GM12864 (cell line): ENCODE data around the gene SIN3A.
A peak's percentile ranks its signal among the peaks of the same experiment; 100 is the strongest.

Experiments
- DNase-seq: peaks from one replicate; pipeline ENCODE4 v3.0.0-alpha.2; 2011; ENCODE audit warnings: low read depth
- H3K4me3 ChIP-seq: 2 replicates; pipeline ENCODE4 v1.5.1; 2011; ENCODE audit warnings: mild to moderate bottlenecking, low read depth, low read length, control low read depth
- CTCF ChIP-seq: IDR thresholded peaks from 2 replicates; pipeline ENCODE4 v1.5.1; 2011; ENCODE audit warnings: low read depth, mild to moderate bottlenecking, moderate library complexity, low read length, control low read depth, inconsistent platforms; ENCODE audit errors: missing control alignments

Gene SIN3A

GRCh38 chr15:75367406-75367912, 84.0 kb downstream of the SIN3A start:
- peak overlapping the region; percentile 72 for H3K4me3 ChIP-seq
- TF ChIP-seq CTCF: no peak
- DNase-seq: no peak

GRCh38 chr15:75367006-75367405, 84.5 kb downstream of the SIN3A start:
- TF ChIP-seq CTCF: no peak
- H3K4me3 ChIP-seq: peak overlapping the region; percentile 72; the same call in 1 of the 2 replicates
- no peak for DNase-seq

GRCh38 chr15:75366163-75366562, 85.3 kb downstream of the SIN3A start:
- no peak for TF ChIP-seq CTCF
- H3K4me3 ChIP-seq: no peak overlapping the region
- DNase-seq: no peak

GRCh38 chr15:75364881-75365280, 86.6 kb downstream of the SIN3A start:
- H3K4me3 ChIP-seq: no peak overlapping the region
- no peak for TF ChIP-seq CTCF
- no peak for DNase-seq

- TF ChIP-seq CTCF: no peak
- no peak for DNase-seq
- no peak overlapping the region for H3K4me3 ChIP-seq
Observed at GRCh38 chr15:75363786-75364185, 87.7 kb downstream of the SIN3A start.

GRCh38 chr15:75362642-75363249, 88.7 kb downstream of the SIN3A start:
- peak; percentile 15 for TF ChIP-seq CTCF
- DNase-seq: no peak
- no peak overlapping the region for H3K4me3 ChIP-seq
